ENCODE results near the gene CERS5.

CERS5 gene

GRCh38 chr12:50127546-50127945 lies 39.6 kb downstream of the CERS5 start:
- no peak for DNase-seq (ENCODE audit: low spot score)

DNA sequence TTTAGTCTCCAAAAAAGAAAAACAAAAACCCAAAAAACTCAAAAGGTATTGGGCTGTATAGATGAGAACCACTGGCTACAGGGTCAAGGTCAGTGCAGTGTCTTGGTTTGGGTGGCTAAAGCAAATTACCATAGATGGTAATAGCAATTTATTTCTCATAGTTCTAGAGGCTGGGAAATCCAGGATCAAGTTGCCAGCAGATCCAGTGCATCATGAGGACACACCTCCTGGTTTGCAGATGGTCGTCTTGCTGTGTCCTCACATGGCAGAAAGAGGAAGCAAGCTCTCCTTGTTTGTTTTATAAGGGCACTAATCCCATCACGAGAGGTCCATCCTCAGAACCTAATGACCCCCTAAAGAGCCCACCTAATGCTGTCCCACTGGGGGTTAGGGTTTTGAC lies 44.0 kb downstream of the CERS5 start:
- DNase-seq (ENCODE audit: low spot score): no peak

GRCh38 chr12:50121641-50122040 lies 45.5 kb downstream of the CERS5 start:
- no peak for DNase-seq (ENCODE audit: low spot score)

DNA sequence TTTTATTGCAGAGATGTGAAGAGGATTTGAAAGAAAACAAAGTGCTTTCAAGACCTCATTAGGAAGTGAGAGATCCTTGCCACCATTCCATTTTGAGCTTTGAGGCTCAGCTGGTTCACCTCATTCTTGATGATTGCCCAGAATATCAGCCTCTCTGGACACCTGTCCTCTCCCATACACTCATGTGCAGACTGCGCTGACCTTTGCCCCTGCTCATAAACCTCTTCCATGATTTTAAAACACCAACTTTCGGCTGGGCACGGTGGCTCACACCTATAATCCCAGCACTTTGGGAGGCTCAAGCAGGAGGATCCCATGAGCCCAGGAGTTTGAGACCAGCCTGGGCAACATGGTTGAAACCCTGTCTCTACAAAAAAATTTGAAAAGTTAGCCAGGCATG lies 46.2 kb downstream of the CERS5 start:
- DNase-seq (ENCODE audit: low spot score): no peak

- DNase-seq (ENCODE audit: low spot score): no peak
These were observed 46.6 kb downstream of the CERS5 start for GRCh38 chr12:50120521-50120920.

- no peak for DNase-seq (ENCODE audit: low spot score)
These were observed 47.8 kb downstream of the CERS5 start for GRCh38 chr12:50119387-50119786.

GRCh38 chr12:50117057-50117622 lies 50.0 kb downstream of the CERS5 start:
- no peak for DNase-seq (ENCODE audit: low spot score)

GRCh38 chr12:50112456-50113218 lies 54.5 kb downstream of the CERS5 start:
- DNase-seq (ENCODE audit: low spot score): no peak

DNA sequence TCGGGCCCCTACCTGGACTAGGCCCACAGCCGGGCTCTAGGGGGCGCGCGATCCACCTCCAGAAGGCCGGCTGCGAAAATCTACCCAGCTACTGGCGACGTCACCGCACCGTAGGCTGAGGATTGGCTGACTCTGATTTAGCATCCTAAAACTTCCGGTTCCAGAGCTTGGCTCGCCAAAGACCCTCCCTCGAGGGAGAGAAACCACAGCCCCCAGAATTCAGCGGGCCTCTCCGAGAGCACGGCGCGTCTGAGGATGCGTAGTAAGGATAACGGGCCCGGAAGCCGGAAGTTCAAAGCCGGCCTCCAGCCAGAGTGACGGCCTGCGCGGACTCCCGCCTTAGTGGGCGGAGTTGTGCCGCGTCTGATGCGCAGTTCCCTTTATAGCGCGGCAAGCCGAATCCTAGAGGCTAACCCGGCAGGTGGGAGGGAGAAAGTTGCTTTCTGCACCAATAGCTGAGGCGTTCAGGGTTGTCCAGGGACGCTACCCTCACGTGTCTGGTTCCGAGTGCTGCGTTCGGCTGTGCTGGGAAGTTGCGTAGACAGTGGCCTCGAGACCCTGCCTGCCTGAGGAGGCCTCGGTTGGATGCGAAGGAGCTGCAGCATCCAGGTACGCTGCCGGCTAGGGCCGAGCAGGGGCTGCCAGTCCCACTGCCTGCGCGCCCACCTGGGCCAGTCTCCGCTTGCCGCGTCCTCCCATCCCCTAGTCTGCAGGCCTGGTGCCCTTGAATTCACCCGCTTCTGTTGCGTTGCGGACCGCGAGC lies 55.3 kb downstream of the CERS5 start, which contains the start of gene COX14:
Gene COX14, plus strand, starts transcription at position 544 of the 763 bp plus-strand sequence. CDS start 7,808 bp downstream, outside the sequence.
- peak; percentile 100 for DNase-seq (ENCODE audit: low spot score)

DNA sequence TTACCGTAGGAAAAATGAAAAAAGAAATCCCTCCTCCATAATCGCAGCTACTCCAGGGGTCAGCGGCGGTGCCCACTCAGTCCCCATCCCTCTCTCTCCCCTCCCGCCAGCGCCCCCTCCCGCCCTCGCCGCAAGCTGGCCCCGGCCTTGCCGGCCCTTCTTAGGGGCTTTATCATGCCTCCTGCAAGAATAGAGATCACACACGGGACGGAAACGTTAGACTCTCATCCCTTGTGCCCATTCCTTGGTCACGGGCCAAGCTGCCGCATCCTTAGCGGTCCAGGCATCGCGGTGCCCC lies 55.8 kb downstream of the CERS5 start:
- no peak for DNase-seq (ENCODE audit: low spot score)

GRCh38 chr12:50110762-50111351 lies 56.3 kb downstream of the CERS5 start:
- DNase-seq (ENCODE audit: low spot score): no peak

DNA sequence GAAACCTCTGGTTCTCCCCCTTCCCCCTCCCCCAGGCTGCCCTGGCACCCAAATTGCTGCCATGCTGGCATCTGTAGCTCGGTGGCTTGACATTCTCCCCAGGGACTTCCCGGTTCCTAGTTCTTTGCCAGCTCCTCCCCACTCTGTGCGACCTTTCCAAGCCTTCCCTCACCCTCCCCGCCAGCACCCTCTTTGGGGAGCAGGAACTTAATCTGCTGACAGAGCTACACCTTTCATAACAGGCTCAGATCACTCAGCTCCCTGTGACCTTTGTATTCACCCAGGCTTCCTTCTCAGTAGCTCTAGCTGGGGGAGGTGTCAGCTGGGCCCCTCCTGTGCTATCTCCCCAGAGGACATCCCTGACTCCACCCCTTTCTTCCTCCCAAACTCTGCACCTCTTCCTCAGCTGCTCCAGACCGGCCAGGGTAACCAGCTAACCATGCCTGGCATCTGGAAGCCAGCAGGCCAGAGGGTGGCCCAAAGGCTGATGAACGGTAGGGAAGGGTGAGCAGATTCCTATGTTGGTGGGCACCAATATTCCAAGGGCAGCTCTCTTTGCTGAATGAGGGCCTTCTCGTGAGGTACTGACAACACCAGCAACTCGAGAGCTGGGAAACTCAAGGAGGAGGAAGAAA lies 56.9 kb downstream of the CERS5 start:
- no peak for DNase-seq (ENCODE audit: low spot score)

GRCh38 chr12:50109319-50109718 lies 57.9 kb downstream of the CERS5 start:
- DNase-seq (ENCODE audit: low spot score): no peak

GRCh38 chr12:50107416-50108268 lies 59.5 kb downstream of the CERS5 start:
- DNase-seq (ENCODE audit: low spot score): no peak

- no peak for DNase-seq (ENCODE audit: low spot score)
These were observed 60.3 kb downstream of the CERS5 start for GRCh38 chr12:50106907-50107306.

- DNase-seq (ENCODE audit: low spot score): no peak
These were observed 61.2 kb downstream of the CERS5 start for GRCh38 chr12:50105913-50106450.

- no peak for DNase-seq (ENCODE audit: low spot score)
These were observed 62.5 kb downstream of the CERS5 start for GRCh38 chr12:50104417-50105366.

- DNase-seq (ENCODE audit: low spot score): peak; percentile 60
These were observed 63.3 kb downstream of the CERS5 start, which contains the start of gene GPD1 for GRCh38 chr12:50103767-50104321. Gene GPD1, plus strand, starts transcription at chr12:50104008. Its CDS starts 43 bp downstream, at chr12:50104051.

DNA sequence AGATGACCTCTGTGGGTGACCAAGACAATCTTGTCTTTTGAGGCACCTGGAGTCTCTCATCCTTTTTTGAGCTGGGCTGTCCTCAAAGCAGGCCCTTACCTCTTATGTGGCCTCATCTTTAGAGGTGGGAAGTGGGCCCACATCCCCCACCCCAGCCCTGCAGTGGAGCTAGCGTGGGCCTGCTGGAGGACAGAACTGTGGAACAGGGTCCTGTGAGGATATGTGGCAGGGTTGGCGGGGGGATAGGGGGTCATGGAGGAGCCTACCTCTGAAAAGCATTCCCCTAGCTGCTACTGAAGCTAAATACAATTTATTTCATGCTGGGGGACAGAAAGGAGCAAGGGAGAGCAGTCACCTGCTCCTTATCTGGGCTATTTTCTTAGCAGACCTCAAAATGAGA lies 63.8 kb downstream of the CERS5 start:
- DNase-seq (ENCODE audit: low spot score): no peak
